ENCODE data around the gene ZBTB21.

The ZBTB21 gene

GRCh38 chr21:41980561-41980960 lies 29.6 kb downstream of the ZBTB21 start:
- H3K4me1 ChIP-seq (ENCODE audit: control insufficient read depth in 1 of 2, insufficient read depth in 2 of 2, low read length in 2 of 2), result no peaks in the 10 kb centered on the region
- no peak overlapping the region for H3K27ac ChIP-seq (ENCODE audit: low read depth, low read length)
- no peaks in the 10 kb centered on the region for H3K36me3 ChIP-seq (ENCODE audit: control insufficient read depth in 1 of 2, insufficient read depth in 2 of 2, low read length in 2 of 2)
- H3K4me3 ChIP-seq (ENCODE audit: low read depth in 1 of 2, low read length in 2 of 2), result no peak overlapping the region
- H3K27me3 ChIP-seq (ENCODE audit: control insufficient read depth in 1 of 2, insufficient read depth in 2 of 2, low read length in 2 of 2), result no peaks in the 10 kb centered on the region
- no peak overlapping the region for H3K9ac ChIP-seq (ENCODE audit: low read depth in 1 of 2, low read length in 2 of 2)
- peaks cover 0 to 7% of the 10 kb centered on the region in 2 donors for H3K9me3 ChIP-seq (ENCODE audit: control insufficient read depth in 1 of 2, low read length in 2 of 2)

- H3K36me3 ChIP-seq (ENCODE audit: control insufficient read depth in 1 of 2, insufficient read depth in 2 of 2, low read length in 2 of 2), result no peaks in the 10 kb centered on the region
- no peak overlapping the region for H3K9ac ChIP-seq (ENCODE audit: low read depth in 1 of 2, low read length in 2 of 2)
- H3K4me1 ChIP-seq (ENCODE audit: control insufficient read depth in 1 of 2, insufficient read depth in 2 of 2, low read length in 2 of 2), result no peaks in the 10 kb centered on the region
- H3K4me3 ChIP-seq (ENCODE audit: low read depth in 1 of 2, low read length in 2 of 2), result no peak overlapping the region
- peaks cover 0 to 7% of the 10 kb centered on the region in 2 donors for H3K9me3 ChIP-seq (ENCODE audit: control insufficient read depth in 1 of 2, low read length in 2 of 2)
- H3K27ac ChIP-seq (ENCODE audit: low read depth, low read length), result no peak overlapping the region
- H3K27me3 ChIP-seq (ENCODE audit: control insufficient read depth in 1 of 2, insufficient read depth in 2 of 2, low read length in 2 of 2), result no peaks in the 10 kb centered on the region
Observed at GRCh38 chr21:41979751-41980369, 30.3 kb downstream of the ZBTB21 start.

GRCh38 chr21:41979335-41979734 lies 30.8 kb downstream of the ZBTB21 start:
- peaks cover 0 to 7% of the 10 kb centered on the region in 2 donors for H3K9me3 ChIP-seq (ENCODE audit: control insufficient read depth in 1 of 2, low read length in 2 of 2)
- no peak overlapping the region for H3K27ac ChIP-seq (ENCODE audit: low read depth, low read length)
- H3K4me1 ChIP-seq (ENCODE audit: control insufficient read depth in 1 of 2, insufficient read depth in 2 of 2, low read length in 2 of 2), result peaks cover 2 to 4% of the 10 kb centered on the region in 2 donors
- H3K4me3 ChIP-seq (ENCODE audit: low read depth in 1 of 2, low read length in 2 of 2), result no peak overlapping the region
- H3K27me3 ChIP-seq (ENCODE audit: control insufficient read depth in 1 of 2, insufficient read depth in 2 of 2, low read length in 2 of 2), result no peaks in the 10 kb centered on the region
- H3K9ac ChIP-seq (ENCODE audit: low read depth in 1 of 2, low read length in 2 of 2), result no peak overlapping the region
- no peaks in the 10 kb centered on the region for H3K36me3 ChIP-seq (ENCODE audit: control insufficient read depth in 1 of 2, insufficient read depth in 2 of 2, low read length in 2 of 2)

- H3K36me3 ChIP-seq (ENCODE audit: control insufficient read depth in 1 of 2, insufficient read depth in 2 of 2, low read length in 2 of 2), result no peaks in the 10 kb centered on the region
- no peaks in the 10 kb centered on the region for H3K27me3 ChIP-seq (ENCODE audit: control insufficient read depth in 1 of 2, insufficient read depth in 2 of 2, low read length in 2 of 2)
- peaks cover 0 to 7% of the 10 kb centered on the region in 2 donors for H3K9me3 ChIP-seq (ENCODE audit: control insufficient read depth in 1 of 2, low read length in 2 of 2)
- H3K9ac ChIP-seq (ENCODE audit: low read depth in 1 of 2, low read length in 2 of 2), result no peak overlapping the region
- H3K27ac ChIP-seq (ENCODE audit: low read depth, low read length), result no peak overlapping the region
- no peak overlapping the region for H3K4me3 ChIP-seq (ENCODE audit: low read depth in 1 of 2, low read length in 2 of 2)
- H3K4me1 ChIP-seq (ENCODE audit: control insufficient read depth in 1 of 2, insufficient read depth in 2 of 2, low read length in 2 of 2), result peaks cover 12 to 17% of the 10 kb centered on the region in 2 donors
Observed at GRCh38 chr21:41977034-41977950, 32.9 kb downstream of the ZBTB21 start.

- no peaks in the 10 kb centered on the region for H3K36me3 ChIP-seq (ENCODE audit: control insufficient read depth in 1 of 2, insufficient read depth in 2 of 2, low read length in 2 of 2)
- no peak overlapping the region for H3K4me3 ChIP-seq (ENCODE audit: low read depth in 1 of 2, low read length in 2 of 2)
- H3K27me3 ChIP-seq (ENCODE audit: control insufficient read depth in 1 of 2, insufficient read depth in 2 of 2, low read length in 2 of 2), result no peaks in the 10 kb centered on the region
- peaks cover 12 to 17% of the 10 kb centered on the region in 2 donors for H3K4me1 ChIP-seq (ENCODE audit: control insufficient read depth in 1 of 2, insufficient read depth in 2 of 2, low read length in 2 of 2)
- no peak overlapping the region for H3K27ac ChIP-seq (ENCODE audit: low read depth, low read length)
- H3K9me3 ChIP-seq (ENCODE audit: control insufficient read depth in 1 of 2, low read length in 2 of 2), result peaks cover 0 to 7% of the 10 kb centered on the region in 2 donors
- H3K9ac ChIP-seq (ENCODE audit: low read depth in 1 of 2, low read length in 2 of 2), result no peak overlapping the region
Observed at GRCh38 chr21:41976611-41977010, 33.5 kb downstream of the ZBTB21 start.

GRCh38 chr21:41975391-41976272 lies 34.5 kb downstream of the ZBTB21 start:
- Histone ChIP-seq H3K36me3 (ENCODE audit: control insufficient read depth in 1 of 2, insufficient read depth in 2 of 2, low read length in 2 of 2) (no peaks in the 10 kb centered on the region), H3K9me3 (ENCODE audit: control insufficient read depth in 1 of 2, low read length in 2 of 2) (peaks cover 0 to 7% of the 10 kb centered on the region in 2 donors), H3K27me3 (ENCODE audit: control insufficient read depth in 1 of 2, insufficient read depth in 2 of 2, low read length in 2 of 2) (no peaks in the 10 kb centered on the region), H3K27ac (ENCODE audit: low read depth, low read length) (no peak overlapping the region), H3K4me3 (ENCODE audit: low read depth in 1 of 2, low read length in 2 of 2) (no peak overlapping the region), H3K9ac (ENCODE audit: low read depth in 1 of 2, low read length in 2 of 2) (no peak overlapping the region), H3K4me1 (ENCODE audit: control insufficient read depth in 1 of 2, insufficient read depth in 2 of 2, low read length in 2 of 2) (peaks cover 12 to 17% of the 10 kb centered on the region in 2 donors)

- H3K9me3 ChIP-seq (ENCODE audit: control insufficient read depth in 1 of 2, low read length in 2 of 2), result peaks cover 0 to 6% of the 10 kb centered on the region in 2 donors
- H3K36me3 ChIP-seq (ENCODE audit: control insufficient read depth in 1 of 2, insufficient read depth in 2 of 2, low read length in 2 of 2), result no peaks in the 10 kb centered on the region
- no peaks in the 10 kb centered on the region for H3K27me3 ChIP-seq (ENCODE audit: control insufficient read depth in 1 of 2, insufficient read depth in 2 of 2, low read length in 2 of 2)
- H3K4me3 ChIP-seq (ENCODE audit: low read depth in 1 of 2, low read length in 2 of 2), result no peak overlapping the region
- H3K27ac ChIP-seq (ENCODE audit: low read depth, low read length), result no peak overlapping the region
- no peak overlapping the region for H3K9ac ChIP-seq (ENCODE audit: low read depth in 1 of 2, low read length in 2 of 2)
- peaks cover 12 to 17% of the 10 kb centered on the region in 2 donors for H3K4me1 ChIP-seq (ENCODE audit: control insufficient read depth in 1 of 2, insufficient read depth in 2 of 2, low read length in 2 of 2)
Observed at GRCh38 chr21:41974752-41975053, 35.5 kb downstream of the ZBTB21 start.

- no peak overlapping the region for H3K27ac ChIP-seq (ENCODE audit: low read depth, low read length)
- H3K27me3 ChIP-seq (ENCODE audit: control insufficient read depth in 1 of 2, insufficient read depth in 2 of 2, low read length in 2 of 2), result no peaks in the 10 kb centered on the region
- H3K9me3 ChIP-seq (ENCODE audit: control insufficient read depth in 1 of 2, low read length in 2 of 2), result peaks cover 0 to under 1% of the 10 kb centered on the region in 2 donors
Observed at GRCh38 chr21:41973861-41974751, 36.1 kb downstream of the ZBTB21 start.

GRCh38 chr21:41973427-41973831 lies 36.7 kb downstream of the ZBTB21 start:
- Histone ChIP-seq H3K4me1 (ENCODE audit: control insufficient read depth in 1 of 2, insufficient read depth in 2 of 2, low read length in 2 of 2) (peaks cover 12 to 17% of the 10 kb centered on the region in 2 donors), H3K4me3 (ENCODE audit: low read depth in 1 of 2, low read length in 2 of 2) (peak overlapping the region in 1 of 2 donors; percentile 10), H3K27ac (ENCODE audit: low read depth, low read length) (no peak overlapping the region)

More at GRCh38 chr21:41973861-41974751, 36.1 kb downstream of the ZBTB21 start:
- Histone ChIP-seq H3K9ac (ENCODE audit: low read depth in 1 of 2, low read length in 2 of 2) (peak overlapping the region in 1 of 2 donors; percentile 7), H3K36me3 (ENCODE audit: control insufficient read depth in 1 of 2, insufficient read depth in 2 of 2, low read length in 2 of 2) (no peaks in the 10 kb centered on the region), H3K4me3 (ENCODE audit: low read depth in 1 of 2, low read length in 2 of 2) (peak overlapping the region in 1 of 2 donors; percentile 10), H3K4me1 (ENCODE audit: control insufficient read depth in 1 of 2, insufficient read depth in 2 of 2, low read length in 2 of 2) (peaks cover 12 to 17% of the 10 kb centered on the region in 2 donors)

More at GRCh38 chr21:41973427-41973831, 36.7 kb downstream of the ZBTB21 start:
- Histone ChIP-seq H3K9ac (ENCODE audit: low read depth in 1 of 2, low read length in 2 of 2) (peak overlapping the region in 1 of 2 donors; percentile 7), H3K9me3 (ENCODE audit: control insufficient read depth in 1 of 2, low read length in 2 of 2) (no peaks in the 10 kb centered on the region), H3K36me3 (ENCODE audit: control insufficient read depth in 1 of 2, insufficient read depth in 2 of 2, low read length in 2 of 2) (no peaks in the 10 kb centered on the region), H3K27me3 (ENCODE audit: control insufficient read depth in 1 of 2, insufficient read depth in 2 of 2, low read length in 2 of 2) (no peaks in the 10 kb centered on the region)

All from duodenal mucosa (tissue), 2 donors.